Body of pancreas (tissue), 4 donors: Measurements from ENCODE around the gene NUP62. TPM values are rescaled to one million over a fixed set of nuclear protein-coding genes. Genes with fewer than 3 reads are reported as not detected.
"Not testable (repeated sequence)": the region's sequence is repeated elsewhere in the genome, so short reads cannot be mapped to it uniquely, and the experiment has no call there.

Experiments
- ATAC-seq: fragments of 150-250 bp; one replicate; pipeline ENCODE4 v1.9.1; 2016
- DNase-seq, 4 donors: peaks; one replicate each; pipeline ENCODE4 v3.0.0-alpha.2; 2019
- H3K27ac ChIP-seq, 4 donors: fragments of 200-600 bp; sonication (generic); 1 replicate in 3 of 4; 2 replicates in 1 of 4; pipeline versions ENCODE4 v1.5.1 to v1.6.1; 2016 to 2019; ENCODE audit warnings: mild to moderate bottlenecking in 1 of 4, mixed read lengths in 1 of 4, moderate library complexity in 1 of 4
- H3K27me3 ChIP-seq, 2 donors: fragments of 200-600 bp; sonication (generic); one replicate each; pipeline ENCODE4 v1.6.0; 2016; ENCODE audit warnings: mild to moderate bottlenecking in 1 of 2
- H3K36me3 ChIP-seq, 2 donors: fragments of 200-600 bp; sonication (generic); replicated peaks in 1 of 2; 2 replicates each; pipeline ENCODE4 v1.5.1; 2016; ENCODE audit warnings: low read depth in 2 of 2; ENCODE audit not compliant: insufficient read depth in 1 of 2
- H3K4me1 ChIP-seq: fragments of 200-600 bp; sonication (generic); one replicate; pipeline ENCODE4 v1.6.0; 2016
- H3K4me3 ChIP-seq, 2 donors: fragments of 200-600 bp; sonication (generic); 1 replicate in 1 of 2; 2 replicates in 1 of 2; pipeline ENCODE4 v1.5.1; 2016 to 2019
- H3K9me3 ChIP-seq, 3 donors: fragments of 200-600 bp; sonication (generic); 1 replicate in 2 of 3; 2 replicates in 1 of 3; pipeline ENCODE4 v1.5.1; 2016
- POLR2A ChIP-seq, 3 donors: fragments of 450-650 bp; IDR thresholded peaks; one replicate each; pipeline ENCODE4 v1.6.1; 2016; ENCODE audit warnings: antibody characterized with exemption in 3 of 3, mild to moderate bottlenecking in 2 of 3
- WGBS, 2 donors: methylation state at CpG; one replicate each; pipeline ENCODE4 v1.1.5; 2017; 5-methylcytosine and 5-hydroxymethylcytosine counted together
- intact Hi-C: fragments of 100-400 bp; cut with DNase I; formaldehyde crosslinking; loops from one replicate; pipeline ENCODE4 v1.15.1; 2023
- total RNA-seq, 2 donors: library from RNA; depleted of rRNA; stranded (reverse); fragments of >200 nt; gene quantifications; one replicate each; pipeline ENCODE4 v1.1.0, GENCODE V29; 2016
- TF ChIP-seq, protein P1 (sequence below), 7 experiments: fragments of 450-650 bp in 4 of 7; fragments of 200-600 bp in 3 of 7; sonication (generic) in 3 of 7; IDR thresholded peaks; one replicate each; pipeline ENCODE4 v1.5.1; 2016 to 2019; ENCODE audit warnings: antibody characterized with exemption in 7 of 7

Gene NUP62
- total RNA-seq, 2 donors from 2014 or later: 17.9 to 21.8 TPM

DNA sequence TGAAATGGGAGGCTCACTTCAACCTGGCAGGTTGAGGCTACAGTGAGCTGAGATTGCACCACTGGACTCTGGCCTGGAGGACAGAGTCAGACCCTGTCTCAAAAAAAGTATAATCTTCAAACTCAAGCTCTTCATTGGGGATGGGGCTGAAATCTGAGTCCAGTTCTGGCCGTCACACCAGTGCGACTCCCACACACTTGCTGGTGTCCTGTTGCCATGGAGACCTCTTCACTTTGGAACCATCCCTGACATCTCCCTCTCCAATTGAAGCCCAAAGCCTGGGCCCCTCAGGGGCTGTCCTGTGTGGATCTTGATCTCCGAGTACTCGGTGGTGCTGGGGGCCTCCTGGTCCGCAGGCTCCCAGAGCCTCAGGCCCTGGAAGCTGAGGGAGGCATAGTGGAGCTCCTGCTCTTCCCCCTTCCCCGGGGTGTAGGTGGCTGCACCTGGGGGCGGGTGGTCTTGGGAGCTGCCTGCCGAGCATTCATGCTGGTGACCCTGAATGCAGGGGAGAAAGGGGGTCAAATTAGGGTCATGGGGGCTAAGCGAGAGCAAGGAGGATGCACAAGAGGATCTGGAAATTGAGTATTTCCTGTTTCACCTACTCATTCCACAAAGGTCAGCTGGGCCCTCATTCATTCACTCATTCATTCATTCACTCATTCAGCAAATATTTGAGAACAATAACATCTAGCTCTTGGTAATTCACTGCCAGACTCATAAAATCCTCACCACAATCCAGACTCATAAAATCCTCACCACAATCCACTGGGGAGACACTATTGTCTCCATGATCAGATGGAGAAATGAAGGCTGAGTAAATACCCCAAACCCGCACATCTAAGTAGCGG is 20.7 kb upstream of the NUP62 start:
- no peak for DNase-seq
- H3K27ac ChIP-seq: no peak overlapping the region
- H3K9me3 ChIP-seq: no peaks in the 10 kb centered on the region
- no peaks in the 10 kb centered on the region for H3K27me3 ChIP-seq
- peaks cover 62% of the 10 kb centered on the region for H3K4me1 ChIP-seq
- no peaks in the 10 kb centered on the region for H3K36me3 ChIP-seq
- no peak for TF ChIP-seq POLR2A (IDR thresholded peaks at IDR 0.05)
- TF ChIP-seq, protein P1, sequence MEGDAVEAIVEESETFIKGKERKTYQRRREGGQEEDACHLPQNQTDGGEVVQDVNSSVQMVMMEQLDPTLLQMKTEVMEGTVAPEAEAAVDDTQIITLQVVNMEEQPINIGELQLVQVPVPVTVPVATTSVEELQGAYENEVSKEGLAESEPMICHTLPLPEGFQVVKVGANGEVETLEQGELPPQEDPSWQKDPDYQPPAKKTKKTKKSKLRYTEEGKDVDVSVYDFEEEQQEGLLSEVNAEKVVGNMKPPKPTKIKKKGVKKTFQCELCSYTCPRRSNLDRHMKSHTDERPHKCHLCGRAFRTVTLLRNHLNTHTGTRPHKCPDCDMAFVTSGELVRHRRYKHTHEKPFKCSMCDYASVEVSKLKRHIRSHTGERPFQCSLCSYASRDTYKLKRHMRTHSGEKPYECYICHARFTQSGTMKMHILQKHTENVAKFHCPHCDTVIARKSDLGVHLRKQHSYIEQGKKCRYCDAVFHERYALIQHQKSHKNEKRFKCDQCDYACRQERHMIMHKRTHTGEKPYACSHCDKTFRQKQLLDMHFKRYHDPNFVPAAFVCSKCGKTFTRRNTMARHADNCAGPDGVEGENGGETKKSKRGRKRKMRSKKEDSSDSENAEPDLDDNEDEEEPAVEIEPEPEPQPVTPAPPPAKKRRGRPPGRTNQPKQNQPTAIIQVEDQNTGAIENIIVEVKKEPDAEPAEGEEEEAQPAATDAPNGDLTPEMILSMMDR (IDR thresholded peaks at IDR 0.05): no peak
- ATAC-seq: no peak
- no peak overlapping the region for H3K4me3 ChIP-seq
- intact Hi-C loops: no loop called here
- 74 to 75% methylated on average over 5 to 11 of the region's 11 CpGs for WGBS, 2 donors

DNA sequence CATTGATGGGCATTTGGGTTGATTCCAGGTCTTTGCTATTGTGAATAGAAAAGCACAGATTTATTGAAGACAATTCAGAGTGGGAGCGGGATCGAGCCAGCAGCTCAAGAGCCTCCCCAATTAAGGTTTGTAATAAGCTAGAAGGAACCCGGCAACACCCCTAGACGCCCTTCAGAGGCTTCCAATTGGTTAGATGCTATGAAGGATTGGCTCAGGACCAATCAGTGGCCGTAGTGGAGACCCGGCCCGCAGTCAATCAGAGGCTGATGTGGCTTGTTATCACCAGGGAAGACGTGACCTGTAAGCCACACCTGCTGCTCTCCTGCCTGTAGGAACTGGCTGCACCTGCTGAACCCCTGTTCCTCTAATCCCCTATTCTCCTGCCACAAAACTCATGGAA is 17.1 kb upstream of the NUP62 start:
- 53 to 73% methylated on average over 8 of the region's 8 CpGs for WGBS, 2 donors
- no peaks in the 10 kb centered on the region for H3K9me3 ChIP-seq
- no peaks in the 10 kb centered on the region for H3K27me3 ChIP-seq
- TF ChIP-seq, protein P1 (IDR thresholded peaks at IDR 0.05): no peak
- TF ChIP-seq POLR2A (IDR thresholded peaks at IDR 0.05): no peak
- ATAC-seq (peak; percentile 26), DNase-seq (no peak)
- H3K4me1 ChIP-seq: peaks cover 37% of the 10 kb centered on the region
- no peak overlapping the region for H3K27ac ChIP-seq
- intact Hi-C loops: no loop called here
- no peak overlapping the region for H3K4me3 ChIP-seq
- H3K36me3 ChIP-seq: no peaks in the 10 kb centered on the region

DNA sequence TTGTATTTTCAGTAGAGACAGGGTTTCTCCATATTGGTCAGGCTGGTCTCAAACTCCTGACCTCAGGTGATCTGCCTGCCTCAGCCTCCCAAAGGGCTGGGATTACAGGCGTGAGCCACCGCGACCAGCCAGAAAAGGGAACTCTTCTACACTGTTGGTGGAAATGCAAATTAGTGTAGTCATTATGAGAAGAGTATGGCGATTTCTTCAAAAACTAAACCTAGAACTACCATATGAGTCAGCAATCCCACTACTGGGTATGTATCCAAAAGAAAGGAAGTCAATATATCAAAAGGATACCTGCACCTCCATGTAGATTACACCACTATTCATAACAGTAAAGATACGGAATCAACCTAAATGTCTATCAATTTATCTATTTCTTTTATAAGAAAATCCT is 15.3 kb upstream of the NUP62 start:
- H3K27me3 ChIP-seq, H3K4me3 ChIP-seq, H3K9me3 ChIP-seq, H3K27ac ChIP-seq, H3K36me3 ChIP-seq, ATAC-seq, intact Hi-C loops, DNase-seq: not testable (repeated sequence)
- H3K4me1 ChIP-seq: peaks cover 36% of the 10 kb centered on the region
- WGBS, 2 donors: 73 to 87% methylated on average over 5 of the region's 5 CpGs

DNA sequence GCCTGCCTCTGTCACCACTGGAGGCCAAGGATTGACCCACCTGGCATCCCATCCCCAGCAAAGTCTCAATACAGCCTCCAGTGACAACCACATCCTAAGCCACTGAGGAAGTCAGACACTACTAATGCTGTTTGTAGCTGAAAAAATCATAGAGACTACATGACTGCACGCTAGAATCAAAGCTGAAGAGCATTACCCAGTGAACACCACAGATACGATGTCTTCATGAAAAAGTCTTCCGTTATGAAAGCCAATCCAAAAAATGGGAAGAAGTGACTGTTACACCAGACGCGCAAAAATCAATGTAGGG is 11.1 kb upstream of the NUP62 start:
- WGBS, 2 donors: 91 to 96% methylated on average over 5 of the region's 5 CpGs
- Histone ChIP-seq H3K36me3 (no peaks in the 10 kb centered on the region), H3K4me1 (peaks cover 51% of the 10 kb centered on the region), H3K27me3 (no peaks in the 10 kb centered on the region), H3K4me3 (no peak overlapping the region), H3K9me3 (no peaks in the 10 kb centered on the region), H3K27ac (peak overlapping the region in 1 of 4 donors; percentile 55)
- DNase-seq (no peak), ATAC-seq (no peak)
- TF ChIP-seq, protein P1 (IDR thresholded peaks at IDR 0.05): no peak
- no peak for TF ChIP-seq POLR2A (IDR thresholded peaks at IDR 0.05)
- intact Hi-C loops: no loop called here

DNA sequence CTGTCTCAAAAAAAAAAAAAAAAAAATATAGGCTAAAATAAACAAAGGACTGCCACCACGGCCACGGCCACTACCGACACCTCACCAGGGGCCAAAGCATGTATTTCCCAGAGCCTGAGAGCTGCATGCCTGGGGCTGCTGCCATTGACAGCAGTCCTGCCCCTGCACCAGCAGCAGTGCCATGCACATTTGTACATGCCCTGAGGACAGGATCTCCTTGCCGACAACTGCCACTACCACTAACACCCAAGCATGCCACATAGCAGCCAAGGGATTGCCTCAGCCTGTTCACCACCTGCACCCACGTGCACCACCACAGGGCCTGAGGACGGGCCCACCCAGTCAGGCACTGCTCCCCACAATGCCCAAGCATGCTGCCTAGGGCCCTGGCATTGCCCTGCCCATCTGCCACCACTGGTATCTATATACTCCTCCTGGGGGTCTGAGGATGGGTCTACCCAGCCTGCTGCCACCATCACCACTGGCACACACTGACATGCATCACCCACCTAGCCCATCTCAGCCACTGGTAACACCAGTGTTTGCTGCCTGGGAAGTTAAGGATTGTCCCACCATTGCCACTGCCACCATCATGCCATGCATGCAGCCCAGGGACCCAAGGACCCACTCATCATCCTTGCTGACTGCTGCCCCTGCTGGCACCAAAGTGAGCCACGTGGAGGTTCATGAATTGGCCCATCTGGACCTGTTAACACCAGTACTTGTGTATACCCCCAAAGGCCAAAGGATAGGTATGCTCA is 10.6 kb upstream of the NUP62 start:
- no peak for ATAC-seq
- H3K27me3 ChIP-seq: no peaks in the 10 kb centered on the region
- H3K27ac ChIP-seq: no peak overlapping the region
- intact Hi-C loops: no loop called here
- no peaks in the 10 kb centered on the region for H3K9me3 ChIP-seq
- 57 to 61% methylated on average over 5 to 7 of the region's 7 CpGs for WGBS, 2 donors
- no peak for DNase-seq
- H3K36me3 ChIP-seq: no peaks in the 10 kb centered on the region
- H3K4me3 ChIP-seq: no peak overlapping the region
- peaks cover 47% of the 10 kb centered on the region for H3K4me1 ChIP-seq
- no peak for TF ChIP-seq POLR2A (IDR thresholded peaks at IDR 0.05)
- TF ChIP-seq, protein P1 (IDR thresholded peaks at IDR 0.05): no peak
